M059J (cell line): ENCODE measurements around the gene COLEC11. TPM values are rescaled to one million over a fixed set of nuclear protein-coding genes. Genes with fewer than 3 reads are reported as not detected.

Source experiments
- DNase-seq: peaks from one replicate; pipeline ENCODE4 v3.0.0-alpha.2; 2012; ENCODE audit warnings: low read depth
- total RNA-seq: library from RNA; depleted of rRNA; stranded (reverse); fragments of >200 nt; shearing (Covaris generic); gene quantifications from 2 replicates; pipeline ENCODE4 v1.2.3, GENCODE V29; 2014

The COLEC11 gene
- total RNA-seq, 1 experiment from 2014 or later: 0.10 TPM

DNA sequence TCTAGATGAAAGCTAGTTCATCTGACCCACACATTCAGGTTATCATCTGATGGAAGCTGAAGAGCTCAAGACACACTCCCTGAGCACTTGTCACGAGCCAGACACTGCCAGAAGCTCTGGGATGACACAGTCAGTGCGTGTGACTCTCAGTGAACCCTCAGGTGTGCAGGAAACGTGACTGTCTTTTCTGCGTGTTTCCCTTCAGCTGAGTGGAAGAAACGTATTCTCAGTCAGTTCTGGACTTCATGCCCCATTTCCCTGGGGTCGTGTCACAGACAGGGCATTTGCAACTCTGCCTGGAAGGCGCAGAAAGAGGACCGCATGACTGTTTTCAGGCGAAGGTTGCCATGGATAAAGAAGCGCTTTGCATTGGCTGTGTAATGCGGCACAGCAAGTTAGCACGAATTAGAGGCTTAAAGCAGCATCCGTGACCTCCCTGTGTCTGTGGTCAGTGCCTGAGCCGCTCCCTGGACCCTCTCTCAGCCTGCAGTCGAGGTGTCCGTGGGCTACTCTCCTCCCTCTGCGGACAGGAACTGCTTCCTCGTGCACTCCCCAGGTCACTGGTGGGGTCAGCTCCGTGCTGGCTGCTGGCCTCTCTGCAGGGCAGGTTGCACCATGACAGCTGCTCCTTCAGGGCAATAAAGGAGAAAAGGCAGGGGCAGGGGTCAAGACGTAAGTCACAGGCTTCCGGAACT, 59.8 kb downstream of the COLEC11 start:
- DNase-seq: no peak

DNA sequence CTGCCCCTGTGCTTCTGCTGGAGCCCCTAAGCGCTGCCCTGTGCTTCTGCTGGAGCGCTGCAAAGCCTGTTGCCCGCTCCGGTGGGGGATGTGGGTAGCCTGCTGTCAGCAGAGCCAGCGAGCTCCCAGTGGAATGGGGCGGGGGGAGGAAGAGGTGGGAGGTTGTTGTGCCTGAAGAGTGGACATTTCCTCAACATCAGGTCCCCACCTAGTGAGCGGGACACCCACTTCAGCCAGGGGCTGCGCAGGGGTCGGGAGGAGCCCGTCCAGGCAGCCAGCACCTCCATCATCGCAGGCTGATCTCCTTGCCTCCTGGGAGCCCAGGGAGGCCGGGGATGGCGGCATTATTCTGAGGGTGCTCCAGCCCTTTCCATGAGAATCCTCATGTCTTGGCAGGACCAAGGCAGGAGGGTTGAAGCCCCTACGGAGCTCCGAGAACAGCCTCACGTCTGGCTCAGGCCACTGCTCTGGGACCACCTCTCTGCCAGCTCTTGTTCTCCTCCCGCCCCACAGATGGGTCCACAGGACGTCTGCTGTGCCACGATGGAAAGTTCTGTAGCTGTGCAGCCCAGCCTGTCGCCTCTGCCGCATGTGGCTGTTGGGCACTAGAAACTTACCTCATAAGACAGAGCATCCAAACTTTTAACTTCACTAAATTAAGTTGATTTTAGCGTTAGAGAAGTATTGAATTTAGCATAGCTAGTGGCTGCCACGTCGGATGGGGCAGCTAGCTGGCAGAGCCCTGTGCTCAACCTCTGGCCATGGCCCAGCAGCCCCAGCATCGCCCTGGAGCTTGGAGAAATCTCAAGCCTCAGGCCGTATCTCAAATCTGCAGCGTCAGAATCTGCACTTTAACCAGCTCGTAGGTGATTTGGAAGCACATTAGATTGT, 61.2 kb downstream of the COLEC11 start:
- no peak for DNase-seq

DNA sequence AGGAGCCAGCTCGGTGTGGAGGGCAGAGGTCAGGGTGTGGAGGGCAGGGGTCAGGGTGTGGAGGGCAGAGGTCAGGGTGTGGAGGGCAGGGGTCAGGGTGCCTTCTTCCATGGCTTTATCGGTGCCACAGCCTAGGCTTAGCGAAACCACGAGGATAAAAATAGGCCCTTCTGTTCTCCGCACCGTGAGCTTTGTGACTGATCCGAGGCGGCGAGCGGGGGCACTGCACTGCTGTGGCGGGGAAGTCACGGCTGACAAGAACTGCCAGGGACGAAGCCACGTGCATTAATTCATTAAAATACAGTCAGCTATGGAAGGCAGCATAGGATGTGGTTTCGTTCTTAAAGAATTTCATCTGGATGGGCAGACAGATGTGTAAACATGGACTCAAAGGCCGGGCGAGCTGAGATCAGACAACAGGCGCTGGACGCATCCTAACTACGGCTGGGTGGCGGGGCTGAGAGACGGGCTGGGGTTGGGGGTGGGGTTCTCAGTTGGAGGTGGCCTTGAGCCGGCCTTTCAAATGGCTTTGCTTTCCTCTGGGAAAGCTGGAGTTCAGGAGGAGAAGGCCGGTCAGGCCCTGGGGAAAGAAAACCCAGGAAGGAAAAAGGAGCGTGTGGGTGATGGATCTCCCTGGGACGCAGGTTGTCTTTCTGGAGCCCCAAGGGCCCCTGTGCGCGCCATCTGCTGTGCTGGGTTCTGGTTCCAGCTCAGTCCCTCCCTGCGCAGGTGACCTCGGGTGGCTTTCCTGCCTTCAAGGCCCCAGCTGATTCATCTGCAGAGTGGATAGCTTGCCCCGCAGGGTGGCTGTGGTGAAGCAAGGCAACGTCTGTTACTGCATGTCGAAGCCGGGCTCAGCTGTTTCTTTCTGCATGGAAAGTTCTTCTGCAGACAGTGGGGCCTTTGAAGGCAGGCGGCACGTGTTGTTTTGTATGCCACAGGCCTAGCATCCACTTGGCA, 62.1 kb downstream of the COLEC11 start:
- no peak for DNase-seq

DNA sequence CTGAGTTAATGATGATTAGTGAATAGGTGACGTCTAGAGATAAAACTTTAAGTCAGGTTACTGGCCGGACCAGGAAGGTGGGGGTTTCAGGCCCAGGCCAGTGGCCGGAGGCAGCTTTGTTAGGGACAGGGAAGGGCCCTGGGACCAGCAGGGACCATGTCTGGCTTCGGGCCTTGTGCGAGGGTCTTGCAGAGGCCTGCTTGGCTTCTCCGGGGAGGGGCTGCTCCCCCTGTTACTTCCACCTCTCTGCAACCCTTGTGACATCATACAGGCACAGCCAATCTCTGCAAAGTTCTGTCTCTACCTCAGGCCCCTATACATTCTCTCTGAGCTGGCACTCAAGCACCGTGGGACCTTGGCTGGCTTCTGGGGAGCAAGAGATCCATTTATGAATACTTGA, 63.0 kb downstream of the COLEC11 start, which contains the start of gene ALLC:
ALLC (plus strand) TSS at position 320 of the 400 bp plus-strand sequence. CDS start 12,958 bp downstream, outside the sequence.
- DNase-seq: no peak

DNA sequence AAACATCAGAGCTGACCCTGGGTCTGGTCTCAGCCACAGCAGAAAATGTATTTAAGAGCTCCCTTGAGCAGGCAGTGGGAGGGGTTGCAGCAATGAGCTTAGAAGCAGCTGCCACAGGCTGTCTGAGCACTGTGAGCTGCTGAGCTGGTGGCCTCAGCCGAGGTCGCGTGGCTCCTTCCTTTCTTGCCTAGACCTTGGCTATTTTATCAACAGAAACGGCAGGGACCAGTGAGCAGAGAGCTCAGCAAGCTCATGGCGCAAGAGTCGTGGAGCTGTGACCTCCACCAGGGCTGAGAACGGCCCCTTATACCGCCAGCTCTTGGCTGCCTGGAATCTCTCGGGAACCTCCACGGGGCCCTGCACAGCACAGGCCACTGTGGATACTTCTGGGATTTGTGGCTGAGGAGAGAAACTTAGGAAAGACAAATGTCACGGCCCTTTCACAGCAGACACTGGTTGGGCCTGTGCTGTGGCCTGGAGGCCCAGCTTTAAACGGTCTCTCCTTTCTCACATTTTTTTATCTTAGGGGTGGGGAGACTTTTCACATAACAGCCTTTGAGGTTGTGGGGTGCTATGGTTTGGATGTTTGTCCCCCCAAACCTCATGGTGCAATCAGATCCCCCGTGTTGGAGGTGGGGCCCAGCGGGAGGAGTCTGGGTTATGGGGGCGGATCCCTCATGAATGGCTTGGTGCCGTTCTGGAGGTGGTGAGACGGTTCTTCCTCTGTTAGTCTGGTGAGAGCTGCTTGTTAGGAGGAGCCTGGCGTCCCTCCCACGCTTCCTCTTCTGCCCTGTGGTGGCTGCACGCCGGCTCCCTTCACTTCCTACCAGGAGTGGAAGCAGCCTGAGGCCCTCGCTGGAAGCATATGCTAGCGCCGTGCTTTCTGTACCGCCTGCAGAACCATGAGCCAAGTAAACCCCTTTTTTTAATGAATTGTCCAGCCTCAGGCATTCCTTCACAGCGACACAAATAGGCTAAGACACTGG, 64.8 kb downstream of the COLEC11 start:
- no peak for DNase-seq

DNA sequence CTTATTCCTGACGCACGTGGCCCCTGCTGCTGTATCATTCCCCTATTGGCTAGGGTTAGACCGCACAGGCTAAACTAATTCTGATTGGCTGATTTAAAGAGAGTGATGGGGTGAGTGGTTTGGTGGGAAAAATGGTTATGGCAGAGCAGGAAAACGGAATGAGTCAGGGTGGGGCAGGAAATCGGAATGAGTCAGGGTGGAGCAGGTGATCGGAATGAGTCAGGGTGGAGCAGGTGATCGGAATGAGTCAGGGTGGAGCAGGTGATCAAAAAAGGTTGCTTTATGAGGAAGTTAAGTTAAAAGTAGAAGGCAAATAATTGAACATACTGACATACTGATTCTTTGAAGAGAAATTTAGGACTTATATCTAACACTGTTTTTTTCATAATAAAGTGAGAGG, 65.7 kb downstream of the COLEC11 start:
- peak; percentile 16 for DNase-seq

DNA sequence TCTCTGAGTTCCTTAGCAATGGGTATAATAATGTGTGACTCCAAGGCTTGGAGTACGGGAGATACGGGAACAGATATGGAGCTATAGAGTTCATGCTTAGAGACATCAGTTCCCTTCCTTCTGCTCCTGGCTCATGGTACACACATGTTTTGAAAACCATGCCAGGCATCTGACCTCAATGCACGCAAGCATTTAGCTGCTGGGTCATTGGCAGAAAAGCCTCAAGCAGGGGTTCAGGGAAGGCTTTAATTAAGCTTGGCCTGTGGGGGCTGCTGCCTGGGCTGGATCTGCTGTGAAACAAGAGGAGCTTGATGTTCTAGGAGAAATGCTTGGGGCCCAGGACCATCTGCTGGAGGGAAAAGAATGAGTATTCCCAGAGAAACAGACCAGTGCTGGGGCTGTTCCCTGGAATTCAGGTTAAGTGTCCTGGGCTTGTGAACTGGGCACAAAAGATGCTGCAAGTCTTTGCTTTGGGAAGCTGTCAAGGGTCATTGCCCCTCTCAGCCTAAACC, 66.3 kb downstream of the COLEC11 start:
- DNase-seq: no peak

DNA sequence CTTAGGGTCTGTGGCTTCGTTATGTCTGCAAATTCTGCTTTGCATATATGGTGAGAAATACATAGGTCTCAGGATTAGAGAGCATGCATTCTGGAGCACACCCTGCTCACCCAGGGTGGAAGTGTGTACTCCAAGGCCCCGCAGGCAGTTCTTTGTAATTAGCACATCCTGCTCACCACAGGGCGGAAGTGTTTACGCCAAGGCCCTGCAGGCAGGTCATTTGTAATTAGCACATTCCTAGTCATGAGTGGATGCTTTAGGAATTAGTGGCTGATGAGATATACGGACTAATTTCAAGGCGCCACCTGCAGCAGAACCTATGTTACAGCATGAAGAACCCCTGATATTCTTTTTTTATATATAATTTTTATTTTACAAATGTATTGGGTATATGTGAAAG, 67.3 kb downstream of the COLEC11 start:
- DNase-seq: no peak

DNA sequence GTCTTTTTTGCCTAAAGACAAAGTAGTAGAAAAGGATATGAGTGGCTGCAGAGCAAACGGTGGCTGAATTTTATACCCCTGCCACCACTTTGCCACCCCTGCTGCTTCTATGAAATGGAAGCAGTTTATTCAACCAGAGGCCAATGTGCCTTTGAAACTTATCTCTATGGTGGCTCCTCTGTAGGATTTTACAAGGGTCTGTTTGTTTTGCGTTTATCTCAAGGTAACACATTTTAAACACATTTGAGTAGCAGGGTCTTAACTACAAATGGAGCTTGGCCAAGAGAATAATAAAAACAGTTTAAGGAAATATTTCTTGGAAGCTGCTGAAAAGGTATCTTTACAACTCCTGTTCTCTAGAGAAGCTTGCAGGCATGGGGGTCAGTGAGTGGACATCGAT, 69.2 kb downstream of the COLEC11 start:
- DNase-seq: no peak

DNA sequence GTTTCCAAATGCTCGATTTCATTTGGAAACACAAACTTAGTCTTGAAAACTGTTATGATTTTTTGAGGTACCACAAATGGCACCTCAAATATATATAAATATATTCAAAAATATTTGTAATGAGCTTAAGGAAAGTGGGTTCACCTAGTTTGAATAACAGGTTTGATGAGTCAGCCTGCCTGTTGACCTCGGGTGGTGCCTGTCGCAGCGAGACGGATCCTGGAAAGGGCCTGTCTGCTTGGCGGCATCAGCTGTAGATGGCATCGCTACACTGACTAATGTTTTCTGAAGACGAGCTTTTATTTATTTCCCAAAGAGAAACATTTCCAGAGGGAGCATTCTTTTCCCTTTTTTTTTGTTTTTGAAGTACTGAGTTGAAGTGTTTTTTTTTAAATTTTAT, 70.0 kb downstream of the COLEC11 start:
- no peak for DNase-seq

DNA sequence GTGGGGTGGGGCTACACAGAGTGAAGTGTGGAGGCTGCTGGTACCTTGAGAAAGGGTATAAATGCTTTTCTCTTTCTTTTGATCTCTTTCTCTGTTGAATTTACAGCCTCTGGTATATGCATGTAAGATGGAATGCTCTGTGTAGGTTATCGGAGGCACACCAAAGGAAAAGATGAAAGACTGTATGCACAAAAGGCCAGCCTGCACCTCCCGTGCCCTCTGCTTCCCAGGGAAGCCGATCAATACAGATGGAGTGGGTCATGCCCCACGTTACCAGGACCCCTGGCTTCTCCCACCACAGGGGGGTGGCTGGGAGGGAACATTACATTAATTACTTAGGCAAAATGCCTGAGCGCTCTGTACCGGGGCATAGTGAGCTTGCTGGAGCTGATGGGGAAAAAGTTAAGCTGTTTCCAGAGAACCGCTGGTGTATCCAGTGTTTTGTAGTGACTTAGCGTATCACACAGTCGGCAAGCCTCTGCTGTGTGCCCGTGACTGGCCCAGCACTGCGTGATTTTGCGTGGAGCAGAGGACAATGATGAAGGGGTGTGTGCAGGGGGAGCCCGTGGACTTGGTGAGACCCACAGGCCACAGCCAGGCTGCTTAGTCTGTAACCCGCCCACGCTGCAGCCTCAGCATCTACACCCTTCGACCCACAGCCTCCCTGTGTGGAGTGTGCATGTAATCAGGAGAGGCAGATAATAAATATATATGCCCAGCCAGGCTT, 71.1 kb downstream of the COLEC11 start:
- DNase-seq: no peak

DNA sequence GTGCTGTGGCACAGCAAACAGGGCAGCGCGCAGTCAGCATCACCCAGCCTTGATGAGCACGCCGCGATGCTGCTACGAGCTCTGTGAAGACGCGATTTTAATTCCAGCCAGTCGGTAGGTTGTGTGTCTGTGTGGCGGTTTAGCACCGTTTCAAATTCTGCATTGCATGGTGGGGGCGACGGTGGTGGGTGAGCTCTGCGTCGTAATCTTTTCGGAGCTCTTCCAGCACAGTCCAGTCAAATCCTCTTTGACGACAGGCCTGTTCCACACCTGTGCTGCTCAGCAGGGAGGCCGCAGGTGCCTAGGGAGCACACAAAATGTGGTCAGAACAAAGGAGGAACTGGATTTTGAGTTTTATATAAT, 71.7 kb downstream of the COLEC11 start:
- DNase-seq: no peak

DNA sequence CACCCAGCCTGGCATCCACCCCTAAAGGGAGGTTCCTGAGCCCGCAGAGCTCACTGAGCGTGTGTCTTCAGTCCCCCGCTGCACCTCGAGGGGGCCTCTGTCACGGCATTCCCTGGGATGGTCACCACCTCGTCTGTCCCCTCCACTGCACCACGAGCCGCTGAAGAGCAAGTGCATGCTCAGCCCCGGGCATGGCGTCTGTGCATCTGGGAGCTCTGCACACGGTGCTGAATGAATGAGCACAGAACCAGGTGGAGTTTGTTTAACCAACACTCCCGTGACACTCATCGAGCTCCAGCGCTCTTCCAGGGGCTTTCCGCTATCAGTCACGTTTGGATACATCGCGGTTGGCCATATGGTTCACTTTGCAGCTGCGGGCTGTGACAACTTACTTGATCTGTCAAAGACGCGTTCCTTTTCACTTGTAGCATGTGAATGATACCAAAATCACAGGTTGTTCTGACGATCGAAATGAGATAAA, 72.3 kb downstream of the COLEC11 start:
- DNase-seq: no peak

DNA sequence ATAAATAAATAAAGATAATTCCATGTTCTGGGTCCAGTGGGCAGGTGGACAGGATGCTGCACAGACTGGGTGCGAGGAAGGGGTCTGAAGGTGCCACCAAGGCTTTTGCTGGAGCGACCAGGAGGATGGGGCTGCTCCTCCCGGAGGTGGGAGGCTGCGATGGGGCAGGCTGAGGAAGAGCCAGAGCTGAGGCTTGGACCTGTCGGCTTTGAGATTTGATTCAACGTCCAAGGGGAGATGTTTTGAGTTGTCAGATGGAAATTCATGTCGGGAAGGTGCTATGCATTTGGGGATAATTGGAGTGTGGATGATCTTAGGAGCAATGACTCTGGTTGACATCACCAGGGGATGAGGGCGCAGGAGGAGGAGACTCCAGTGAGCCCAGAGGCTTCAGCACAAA, 74.7 kb downstream of the COLEC11 start:
- no peak for DNase-seq

DNA sequence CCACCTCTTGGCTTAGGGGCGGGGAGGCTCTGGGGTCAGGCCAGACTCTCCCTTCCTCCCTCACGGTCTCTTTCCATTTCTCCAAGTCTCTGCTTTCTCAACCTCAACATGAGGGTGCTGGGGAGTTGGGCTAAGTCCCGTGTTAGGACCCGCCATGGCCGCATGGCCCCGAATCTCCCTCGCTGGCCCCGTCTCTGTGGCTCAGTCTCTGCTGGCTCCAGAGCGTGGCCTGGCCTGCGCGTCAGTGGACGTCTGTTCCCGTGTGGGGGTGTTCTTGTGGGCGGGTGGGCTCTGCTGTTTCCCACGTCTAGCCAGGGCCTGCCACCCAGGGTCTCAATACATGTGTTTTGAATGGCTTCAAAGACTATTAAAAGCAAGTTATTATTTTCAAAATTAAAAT, 75.5 kb downstream of the COLEC11 start:
- no peak for DNase-seq

DNA sequence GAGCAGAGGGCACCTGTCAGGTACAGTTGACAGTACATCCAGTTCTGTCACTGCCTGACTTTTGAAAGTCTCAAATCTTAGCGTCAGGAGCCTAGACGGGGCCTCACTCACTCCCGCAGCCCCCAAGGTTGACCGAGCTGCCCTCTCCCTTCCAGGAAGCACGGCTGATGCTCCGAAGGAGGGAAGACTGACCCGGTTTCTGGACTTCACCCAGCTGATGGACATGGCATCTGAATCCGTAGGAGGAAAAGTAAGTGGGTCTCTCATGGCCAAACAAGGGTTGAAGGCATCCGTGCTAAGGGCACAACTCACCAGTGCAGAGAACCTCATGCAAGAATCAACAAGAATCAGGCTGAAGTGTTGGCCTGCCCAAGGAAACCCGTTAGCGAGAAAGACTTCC, 76.0 kb downstream of the COLEC11 start:
- no peak for DNase-seq

DNA sequence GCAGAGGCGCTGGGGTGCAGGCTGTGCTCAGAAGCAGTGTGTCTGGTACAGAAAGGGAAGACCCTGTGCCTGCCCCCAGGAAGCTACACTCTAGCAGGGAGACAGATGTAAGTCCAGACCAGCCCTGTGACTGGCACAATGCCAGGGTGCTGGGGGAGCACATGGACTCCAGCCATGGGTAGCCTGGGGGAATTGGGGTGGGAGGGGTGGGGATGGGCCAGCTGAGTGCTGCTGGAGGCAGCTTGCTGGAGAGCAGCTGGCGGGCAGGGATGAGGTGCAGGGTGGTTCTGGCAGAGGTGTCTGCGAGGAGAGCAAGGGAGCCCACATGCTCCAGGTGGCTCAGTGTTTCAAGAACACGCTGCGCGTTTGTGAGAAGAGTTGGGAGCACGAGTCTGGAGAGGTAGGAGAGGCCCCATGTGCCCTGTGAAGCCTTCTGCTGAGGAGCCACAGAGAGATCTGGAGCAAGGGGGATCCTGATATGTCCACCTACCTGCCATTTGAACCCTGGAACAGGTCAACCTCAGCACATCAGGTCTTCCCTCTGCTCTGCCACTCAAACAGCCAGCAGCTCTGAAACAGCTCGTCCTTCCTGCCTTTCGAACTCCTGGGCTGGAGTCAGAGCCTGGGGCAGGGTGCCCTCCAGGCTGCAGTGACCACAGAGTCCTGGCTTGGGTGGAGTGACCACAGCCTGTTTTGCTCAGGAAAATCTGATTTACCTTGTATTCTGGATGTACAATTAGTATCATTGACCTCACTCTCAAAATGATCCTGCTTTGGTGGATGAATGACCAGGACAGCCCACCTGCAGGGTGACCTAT, 78.2 kb downstream of the COLEC11 start:
- no peak for DNase-seq

DNA sequence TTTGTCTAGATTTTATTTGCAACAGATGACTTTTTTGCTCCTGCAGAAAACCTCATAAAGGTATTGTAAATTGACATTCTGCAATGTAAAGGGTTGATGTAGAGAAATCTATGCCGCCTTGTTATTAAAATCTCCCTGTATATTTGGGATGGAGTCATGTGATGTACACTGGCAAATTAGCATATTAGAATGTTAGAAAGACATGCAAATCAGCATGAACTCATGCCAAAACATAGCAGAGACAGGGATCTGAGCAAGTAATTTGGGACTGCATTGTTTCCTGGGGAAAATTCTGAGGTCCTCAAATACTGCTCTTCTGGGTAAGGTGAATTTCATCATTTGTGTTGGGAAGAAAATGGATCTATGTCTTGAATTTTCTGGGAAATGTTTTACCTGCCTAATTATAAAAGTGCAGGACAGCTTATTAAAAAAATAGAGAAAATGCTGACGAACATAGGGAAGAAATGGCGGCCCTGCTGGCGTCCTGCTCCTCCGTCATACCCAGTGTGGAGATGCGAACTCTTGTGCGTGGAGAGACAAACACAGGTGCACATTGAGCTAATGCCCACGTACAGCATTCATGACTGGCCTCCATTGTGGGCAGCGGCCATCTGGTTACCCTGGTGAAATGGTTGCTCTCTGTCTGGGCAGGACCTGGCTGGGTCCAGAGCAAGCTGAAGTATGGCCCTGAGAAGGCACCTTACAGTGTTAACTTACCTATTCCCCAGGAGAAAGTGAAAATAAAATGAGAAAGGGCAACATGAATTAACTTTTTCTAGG, 79.3 kb downstream of the COLEC11 start:
- DNase-seq: no peak
